Right renal pelvis (tissue), 4 donors: ENCODE results near the gene ADCY4. TPM values are rescaled to one million over a fixed set of nuclear protein-coding genes. Genes with fewer than 3 reads are reported as not detected.
"Not testable (repeated sequence)": the region's sequence is repeated elsewhere in the genome, so short reads cannot be mapped to it uniquely, and the experiment has no call there.

Source experiments
- DNase-seq, 4 donors: peaks; one replicate each; pipeline ENCODE4 v3.0.0-alpha.2; 2013; ENCODE audit warnings: low read depth in 4 of 4, low spot score in 3 of 4, missing footprints in 1 of 4
- polyA plus RNA-seq, 4 donors: library from polyadenylated mRNA; unstranded; fragments of 120-200 nt; gene quantifications; one replicate each; pipeline ENCODE4 v1.2.1, GENCODE V29; 2013; ENCODE audit not compliant: insufficient read length in 4 of 4

The ADCY4 gene
- 10 to 100 TPM; 15.6 to 24.9 (median 20.4) TPM for polyA plus RNA-seq

- DNase-seq, result no peak
Measured at GRCh38 chr14:24334431-24335291, at the start of gene ADCY4. Gene ADCY4, minus strand, starts transcription at chr14:24335071. Its CDS starts 419 bp downstream, at chr14:24334652.

DNA sequence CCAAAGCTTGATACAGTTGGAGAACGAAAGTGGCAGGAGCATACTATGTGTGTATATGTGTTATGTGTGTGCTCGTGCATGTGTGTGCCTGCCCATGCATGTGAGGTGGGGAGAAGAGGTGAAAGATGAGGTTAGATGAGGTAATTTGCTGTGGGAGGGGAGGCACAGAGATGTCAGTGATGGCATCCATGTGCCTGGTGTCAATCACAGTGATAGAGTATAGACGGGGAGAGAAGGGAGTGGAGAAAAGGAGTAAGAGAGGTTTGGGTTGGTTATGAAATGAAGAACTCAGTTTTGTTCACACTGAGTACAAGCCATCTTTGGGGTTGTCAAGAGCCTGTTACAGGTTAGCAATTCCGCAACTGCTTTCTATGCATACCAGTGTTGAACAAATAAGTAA, 49.3 kb upstream of the ADCY4 start:
- DNase-seq, result no peak

- no peak for DNase-seq
Measured at GRCh38 chr14:24382064-24382371, 47.1 kb upstream of the ADCY4 start.

GRCh38 chr14:24381363-24382063, 46.6 kb upstream of the ADCY4 start:
- no peak for DNase-seq

GRCh38 chr14:24379907-24380730, 45.2 kb upstream of the ADCY4 start:
- no peak for DNase-seq

DNA sequence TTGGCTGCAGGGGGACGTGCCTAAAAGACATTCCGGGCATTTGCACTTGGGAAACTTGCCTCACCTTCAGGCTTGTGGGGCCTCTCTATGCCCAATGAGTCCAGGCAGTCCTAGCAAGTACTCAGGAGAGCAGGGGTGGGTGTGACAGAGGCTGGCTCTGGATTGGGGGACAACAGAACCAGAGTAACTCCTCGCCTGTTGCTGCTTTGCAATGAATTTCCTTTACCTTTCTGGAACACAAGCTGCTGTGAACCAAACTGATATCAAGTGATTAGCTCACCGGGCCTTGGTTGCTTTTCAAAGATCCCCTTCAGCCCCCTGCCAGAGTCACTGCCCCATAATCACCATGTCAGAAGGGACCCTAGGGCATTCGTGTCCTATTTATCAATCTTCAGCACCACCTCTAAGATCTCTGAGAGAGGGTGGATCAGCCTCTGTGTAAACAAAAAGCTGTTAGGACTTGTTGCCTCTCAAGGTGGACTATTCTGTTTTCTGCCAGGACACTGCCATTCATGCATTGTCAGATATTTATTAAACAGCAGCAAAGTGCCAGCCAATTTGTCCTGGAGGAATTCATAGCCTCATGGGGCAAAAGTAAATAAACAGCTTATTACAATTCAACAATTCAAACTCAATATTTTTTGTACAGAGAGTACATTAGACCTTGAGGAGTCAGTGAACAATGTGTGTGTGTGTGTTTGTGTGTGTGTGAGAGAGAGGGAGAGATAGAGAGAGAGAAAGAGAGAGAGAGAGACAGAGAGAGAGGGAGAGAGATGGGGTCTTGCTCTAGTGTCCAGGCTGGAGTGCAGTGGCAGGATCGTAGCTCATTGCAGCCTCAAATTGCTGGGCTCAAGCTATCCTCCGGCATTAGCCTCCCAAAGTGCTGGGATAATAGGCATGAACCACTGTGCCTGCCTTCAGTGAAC, 44.4 kb upstream of the ADCY4 start:
- DNase-seq, result no peak

- no peak for DNase-seq
Measured at GRCh38 chr14:24378327-24378726, 43.5 kb upstream of the ADCY4 start.

DNA sequence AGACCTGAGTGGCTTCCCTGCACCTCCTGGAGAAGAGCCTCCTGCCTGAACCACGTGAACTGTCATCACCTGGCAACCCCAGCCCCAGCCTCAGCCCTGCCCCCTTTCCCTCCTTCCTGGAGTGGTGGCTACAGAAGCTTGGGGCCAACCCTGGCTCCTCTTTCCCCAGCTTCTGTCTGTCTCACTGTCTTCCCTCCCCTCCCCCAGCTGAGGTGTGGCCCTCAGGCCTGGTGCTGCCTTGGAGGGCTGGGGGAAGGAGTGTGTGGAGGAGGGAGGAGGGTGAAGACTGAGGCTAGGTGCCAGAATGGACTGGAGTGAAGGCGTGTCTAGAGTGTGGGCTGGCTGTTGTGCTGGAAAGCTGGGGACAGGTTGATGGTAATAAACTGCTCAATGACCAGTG, 42.8 kb upstream of the ADCY4 start:
- DNase-seq, result no peak

DNA sequence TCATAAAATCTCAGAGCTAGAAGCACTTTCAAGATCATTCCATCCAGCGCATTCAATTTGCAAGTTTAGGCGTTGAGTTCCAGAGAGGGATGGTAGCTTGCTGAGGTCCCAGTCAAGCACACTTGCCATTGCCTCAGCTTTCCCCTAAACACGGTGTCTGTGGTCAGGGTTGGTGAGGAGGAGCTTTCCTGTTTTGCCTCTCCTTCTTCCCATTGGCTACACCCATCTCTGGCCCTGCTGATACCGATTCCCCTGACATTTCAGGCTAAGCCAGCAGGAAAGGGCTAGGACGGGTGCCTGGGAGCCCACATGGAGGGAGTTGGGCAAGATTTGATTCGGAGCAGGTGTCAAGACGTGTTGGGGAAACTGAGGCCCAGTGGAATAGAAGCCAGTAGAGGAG, 42.3 kb upstream of the ADCY4 start:
- DNase-seq, result no peak

- no peak for DNase-seq
Measured at GRCh38 chr14:24376448-24377070, 41.7 kb upstream of the ADCY4 start.

DNA sequence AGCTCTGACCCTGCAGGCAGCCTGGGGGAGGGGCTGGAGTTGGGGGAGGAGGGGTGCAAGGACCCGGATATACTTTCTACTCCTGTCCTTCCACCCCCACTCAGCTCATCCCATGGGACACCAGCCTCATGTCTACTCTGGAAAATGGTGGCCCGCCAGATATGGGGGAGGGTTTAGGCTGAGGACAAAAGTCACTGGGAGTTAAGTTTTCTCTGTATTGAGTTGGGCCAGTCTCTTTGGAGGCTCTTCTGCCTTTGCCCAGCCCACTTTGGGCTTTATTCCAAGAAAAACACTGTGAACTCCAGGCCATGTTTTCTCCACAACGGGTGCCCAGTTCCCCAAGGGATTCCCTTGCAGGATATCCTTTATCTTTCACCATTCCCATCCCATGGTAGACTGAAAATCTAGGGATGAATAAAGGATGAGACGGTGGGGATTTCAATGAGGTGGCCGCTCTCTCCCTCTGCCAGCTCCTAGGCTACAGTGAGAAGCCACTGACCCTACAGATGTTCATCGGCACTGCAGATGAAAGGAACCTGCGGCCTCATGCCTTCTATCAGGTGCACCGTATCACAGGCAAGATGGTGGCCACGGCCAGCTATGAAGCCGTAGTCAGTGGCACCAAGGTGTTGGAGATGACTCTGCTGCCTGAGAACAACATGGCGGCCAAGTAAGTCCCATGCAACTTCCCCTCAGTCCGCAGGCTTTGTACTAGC, 38.0 kb upstream of the ADCY4 start:
- no peak for DNase-seq

GRCh38 chr14:24371605-24372004, 36.7 kb upstream of the ADCY4 start:
- not testable (repeated sequence) for DNase-seq

DNA sequence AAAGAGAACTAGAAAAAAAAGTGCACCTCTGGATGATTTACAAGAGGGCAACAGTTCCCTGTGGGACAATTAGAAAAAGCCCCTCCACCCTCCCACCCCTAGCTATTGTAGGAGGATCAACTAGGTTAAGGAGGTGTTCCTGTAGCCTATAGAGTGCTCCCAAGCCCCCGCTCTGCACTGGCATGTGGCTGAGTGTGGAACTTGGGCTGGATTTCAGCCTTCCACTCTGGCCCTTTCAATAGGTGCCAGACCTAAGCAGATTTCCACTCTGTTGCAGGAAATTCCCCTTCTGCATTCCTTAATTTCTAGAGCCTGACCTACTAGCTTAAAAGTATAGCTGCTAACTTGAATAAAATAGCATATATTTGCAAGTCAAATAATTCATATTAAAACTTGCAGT, 35.9 kb upstream of the ADCY4 start:
- no peak for DNase-seq

GRCh38 chr14:24369907-24370687, 35.2 kb upstream of the ADCY4 start:
- no peak for DNase-seq

GRCh38 chr14:24369463-24369862, 34.6 kb upstream of the ADCY4 start:
- no peak for DNase-seq

- DNase-seq, result peak in 2 of 4 donors; percentile 66 to 68
Measured at GRCh38 chr14:24368562-24369252, 33.8 kb upstream of the ADCY4 start.

DNA sequence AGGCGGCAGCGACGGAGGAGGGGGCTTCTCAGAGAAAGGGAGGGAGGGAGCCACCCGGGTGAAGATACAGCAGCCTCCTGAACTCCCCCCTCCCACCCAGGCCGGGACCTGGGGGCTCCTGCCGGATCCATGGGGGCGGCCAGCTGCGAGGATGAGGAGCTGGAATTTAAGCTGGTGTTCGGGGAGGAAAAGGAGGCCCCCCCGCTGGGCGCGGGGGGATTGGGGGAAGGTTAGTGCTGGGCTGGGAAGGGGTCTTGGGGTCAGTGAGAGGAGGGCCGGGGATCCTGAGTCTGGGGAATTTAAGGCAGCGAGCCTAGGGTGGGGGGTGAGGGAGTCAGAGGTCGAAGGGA, 33.3 kb upstream of the ADCY4 start:
- DNase-seq, result no peak
